Panc1 (cell line): ENCODE results near the gene PBOV1. TPM values are rescaled to one million over a fixed set of nuclear protein-coding genes. Genes with fewer than 3 reads are reported as not detected.

Source experiments
- ATAC-seq: fragments of 200-7000 bp; cut with Tn5 transposase; 2 replicates; pipeline ENCODE4 v1.9.1; 2020; ENCODE audit warnings: mild to moderate bottlenecking, moderate library complexity
- BruUV-seq: library from RNA; stranded (reverse); fragments of 400-500 nt; replicated peaks from 2 replicates; lab custom pipeline; 2021; lab: Mats Ljungman, UMichigan
- CTCF ChIA-PET: fragments of 300-600 bp; sonication (Branson Sonifier 250); formaldehyde crosslinking; loops from one replicate; lab custom pipeline; 2022; ENCODE audit warnings: antibody characterized with exemption; lab: Charles Lee
- POLR2A ChIA-PET: fragments of 300-600 bp; sonication (Branson Sonifier 250); formaldehyde crosslinking; loops from one replicate; lab custom pipeline; 2022; ENCODE audit warnings: antibody characterized with exemption; lab: Charles Lee
- DNase-seq: peaks from one replicate; pipeline ENCODE4 v3.0.0-alpha.2; 2010; ENCODE audit warnings: low read depth, low spot score
- H3K27ac ChIP-seq: 2 replicates; pipeline ENCODE4 v1.5.1; 2011; ENCODE audit warnings: mild to moderate bottlenecking, low read length, inconsistent platforms
- H3K27me3 ChIP-seq: fragments of 200-500 bp; sonication (Bioruptor generic); 2 replicates; pipeline ENCODE4 v1.6.0; 2014; ENCODE audit warnings: low read length, inconsistent platforms; ENCODE audit not compliant: control insufficient read depth, insufficient read depth
- H3K36me3 ChIP-seq: fragments of 200-500 bp; sonication (Bioruptor generic); 2 replicates; pipeline ENCODE4 v1.5.1; 2014; ENCODE audit warnings: inconsistent platforms, mild to moderate bottlenecking, low read length, moderate library complexity; ENCODE audit not compliant: control insufficient read depth, insufficient read depth
- H3K4me1 ChIP-seq: 2 replicates; pipeline ENCODE4 v1.5.1; 2011; ENCODE audit warnings: inconsistent platforms, mild to moderate bottlenecking, low read length, moderate library complexity; ENCODE audit not compliant: control insufficient read depth, insufficient read depth
- H3K4me3 ChIP-seq, 2 experiments: 2 replicates each; pipeline ENCODE4 v1.5.1; 2011 to 2012; ENCODE audit warnings: low read depth in 2 of 2, low read length in 2 of 2, mild to moderate bottlenecking in 2 of 2, inconsistent platforms in 1 of 2, moderate library complexity in 1 of 2
- H3K9me3 ChIP-seq: fragments of 200-500 bp; sonication (Bioruptor generic); 2 replicates; pipeline ENCODE4 v1.5.1; 2014; ENCODE audit warnings: low read depth, mild to moderate bottlenecking, inconsistent platforms, low read length, moderate library complexity; ENCODE audit not compliant: control insufficient read depth, insufficient read depth
- CTCF ChIP-seq: fragments of 450-650 bp; IDR thresholded peaks from 2 replicates; pipeline ENCODE4 v1.5.1; 2017; ENCODE audit warnings: mild to moderate bottlenecking
- POLR2AphosphoS5 ChIP-seq: IDR thresholded peaks from 2 replicates; pipeline ENCODE4 v1.6.1; 2012; ENCODE audit warnings: mild to moderate bottlenecking, low read depth, low read length, moderate library complexity
- REST ChIP-seq, 2 experiments: IDR thresholded peaks; 2 replicates each; pipeline ENCODE4 v1.6.1; 2011 to 2012; ENCODE audit warnings: low read depth in 2 of 2, control low read depth in 1 of 2, low read length in 1 of 2, mild to moderate bottlenecking in 1 of 2, moderate library complexity in 1 of 2; ENCODE audit not compliant: insufficient read depth in 1 of 2
- SIN3A ChIP-seq: IDR thresholded peaks from 2 replicates; pipeline ENCODE4 v1.6.1; 2012; ENCODE audit warnings: low read depth, mild to moderate bottlenecking, low read length, moderate library complexity, borderline replicate concordance; ENCODE audit not compliant: insufficient read depth
- TCF7L2 ChIP-seq: IDR thresholded peaks from 2 replicates; pipeline ENCODE4 v1.6.1; 2011; ENCODE audit warnings: mild to moderate bottlenecking, low read depth, low read length, inconsistent platforms
- in situ Hi-C: cut with HindIII; loops from 2 replicates; pipeline ENCODE4 v1.10.0; 2016; ENCODE audit warnings: low sequenced_read_pairs, low pct_unique_long_range_greater_than_20kb
- intact Hi-C: fragments of 100-400 bp; cut with micrococcal nuclease; formaldehyde crosslinking; loops from one replicate; pipeline ENCODE4 v1.10.0; 2022; ENCODE audit not compliant: unreplicated experiment
- total RNA-seq: library from RNA; stranded (reverse); gene quantifications from one replicate; pipeline ENCODE4 v1.2.1, GENCODE V29; 2021; ENCODE audit not compliant: unreplicated experiment

Gene PBOV1
- total RNA-seq, 1 experiment from 2014 or later: not detected

GRCh38 chr6:138204792-138205384 is 13.4 kb downstream of the PBOV1 start:
- ATAC-seq: no peak
- intact Hi-C loops: no loop called here
- Histone ChIP-seq H3K36me3 (no peaks in the 10 kb centered on the region), H3K4me3 (no peak overlapping the region), H3K27ac (no peak overlapping the region), H3K9me3 (no peaks in the 10 kb centered on the region), H3K27me3 (no peaks in the 10 kb centered on the region), H3K4me1 (no peaks in the 10 kb centered on the region)
- CTCF ChIA-PET: no interaction called here
- DNase-seq: no peak
- POLR2A ChIA-PET: no interaction called here
- TF ChIP-seq SIN3A (no peak), POLR2AphosphoS5 (no peak), CTCF (no peak), REST (IDR thresholded peaks at IDR 0.05; ENCODE audit: insufficient read depth in 1 of 2, low read depth in 2 of 2, low read length in 1 of 2) (no peak), TCF7L2 (no peak)
- in situ Hi-C loops: no loop called here
- BruUV-seq: no TSS peak

GRCh38 chr6:138204303-138204702 is 14.0 kb downstream of the PBOV1 start:
- Histone ChIP-seq H3K4me3 (no peak overlapping the region), H3K9me3 (no peaks in the 10 kb centered on the region), H3K27me3 (0 out of 2 replicates have a peak, but pooled peaks cover under 1% of the 10 kb centered on the region), H3K36me3 (no peaks in the 10 kb centered on the region), H3K4me1 (no peaks in the 10 kb centered on the region), H3K27ac (no peak overlapping the region)
- DNase-seq (no peak), ATAC-seq (no peak)
- BruUV-seq: no TSS peak
- intact Hi-C loops (no loop called here), in situ Hi-C loops (no loop called here)
- CTCF ChIA-PET: no interaction called here
- POLR2A ChIA-PET: interaction anchor here (0.7 kb wide), 1 partner anchor 96 kb away, joined by 17 read pairs; no protein-coding TSS in a partner anchor
- TF ChIP-seq POLR2AphosphoS5 (no peak), TCF7L2 (no peak), CTCF (no peak), SIN3A (no peak), REST (IDR thresholded peaks at IDR 0.05; ENCODE audit: insufficient read depth in 1 of 2, low read depth in 2 of 2, low read length in 1 of 2) (no peak)
